ENCODE measurements around the gene TNFRSF1A. TPM values are rescaled to one million over a fixed set of nuclear protein-coding genes. Genes with fewer than 3 reads are reported as not detected.

Gene TNFRSF1A
- total and polyA plus RNA-seq, 9 of the 15 experiments (the other 6 are each of a cell fraction or from before 2014, with no cell fraction given), result 0.76 to 43.5 (median 30.0) TPM

DNA sequence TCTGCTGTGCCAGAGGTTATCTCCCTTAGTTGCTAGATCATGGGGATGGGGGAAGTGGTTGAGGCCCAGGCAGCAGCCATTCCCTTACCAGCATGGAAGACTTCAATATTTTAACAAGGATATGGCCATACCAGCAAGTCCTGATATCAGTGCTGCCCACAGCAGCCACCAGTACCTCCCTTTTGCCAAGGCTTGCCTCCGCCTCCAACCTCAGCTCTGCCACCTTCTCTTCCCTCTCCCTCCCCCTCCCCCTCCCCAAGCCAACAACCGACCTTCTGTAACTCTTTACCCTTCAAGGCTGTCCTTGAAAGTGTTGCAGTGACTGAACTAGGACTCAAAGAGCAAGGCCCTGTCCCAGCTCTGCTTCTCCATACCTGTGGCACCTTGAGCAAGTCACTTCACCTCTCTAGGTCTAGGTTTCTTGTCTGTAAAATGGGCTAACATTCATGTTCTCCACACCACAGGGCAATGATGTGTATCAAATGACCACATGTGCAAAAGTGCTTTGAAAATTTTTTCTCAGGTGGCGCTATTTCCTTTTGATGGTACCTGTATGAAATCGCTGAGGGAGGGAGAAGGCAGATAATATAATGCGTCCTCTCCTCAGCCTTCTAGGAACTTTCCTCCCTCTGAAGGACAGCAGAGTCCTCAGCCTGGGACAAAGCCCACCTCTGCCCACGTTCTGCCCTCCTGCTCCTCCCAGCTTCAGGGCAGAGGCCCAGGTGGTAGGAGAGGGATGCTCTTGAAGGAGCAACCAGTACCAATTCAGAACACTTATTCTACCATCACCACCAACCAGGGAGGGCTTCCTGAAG lies 16.7 kb downstream of the TNFRSF1A start:
- TF ChIP-seq ZFP36 (IDR thresholded peaks at IDR 0.05; ENCODE audit: low read depth, low read length, partially characterized antibody) (peak; percentile 76), ZNF316 (IDR thresholded peaks at IDR 0.05) (no peak), TAF15 (IDR thresholded peaks at IDR 0.05; ENCODE audit: low read depth, low read length) (no peak), KDM1A (IDR thresholded peaks at IDR 0.05) (peak in 1 of 2 experiments; percentile 8; a peak in 1 of 4 replicates), PRMT5 (CRISPR knock-in tag; IDR thresholded peaks at IDR 0.05) (no peak), ZNF586 (CRISPR knock-in tag; conservative IDR thresholded peaks at IDR 0.05) (no peak), POLR2A (conservative IDR thresholded peaks at IDR 0.05) (0 out of 2 replicates have a peak, but pooled peaks have one; percentile 11)
- TF ChIP-seq, protein P1, sequence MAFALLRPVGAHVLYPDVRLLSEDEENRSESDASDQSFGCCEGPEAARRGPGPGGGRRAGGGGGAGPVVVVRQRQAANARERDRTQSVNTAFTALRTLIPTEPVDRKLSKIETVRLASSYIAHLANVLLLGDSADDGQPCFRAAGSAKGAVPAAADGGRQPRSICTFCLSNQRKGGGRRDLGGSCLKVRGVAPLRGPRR (CRISPR knock-in tag; IDR thresholded peaks at IDR 0.05), result no peak
- ChIA-PET CTCF (ENCODE audit: low intra/inter-chr PET ratio) (interaction anchor here (2.7 kb wide), 1 partner anchor 141 kb away, joined by 9 read pairs; no protein-coding TSS in a partner anchor), POLR2A (interaction anchor here (0.7 to 3.3 kb wide), 4 partner anchors 12 to 22 kb away, joined by 3 to 38 read pairs (median 4); partner anchors contain the start of gene TNFRSF1A)
- BruUV-seq (replicated peaks), result no TSS peak
- ATAC-seq, result no peak
- in situ Hi-C loops (cut with MboI), result no loop called here
- no peak overlapping the region for H3K27ac ChIP-seq (ENCODE audit: extremely low read depth, low read depth, low read length)
- H3K9me1 ChIP-seq (ENCODE audit: control insufficient read depth, insufficient read depth, low read length), result no peaks in the 10 kb centered on the region
- H3K4me3 ChIP-seq, result no peak overlapping the region
- no peaks in the 10 kb centered on the region for H3K27me3 ChIP-seq (ENCODE audit: control insufficient read depth in 2 of 2, insufficient read depth in 2 of 2, low read length in 2 of 2)
- intact Hi-C loops (cut with micrococcal nuclease), result loop anchor here (5.0 to 10.0 kb wide), 2 partner anchors 97 to 210 kb away; partner anchors contain the start of gene GAPDH
- no peaks in the 10 kb centered on the region for H4K20me1 ChIP-seq (replicated peaks; ENCODE audit: control insufficient read depth, insufficient read depth, low read length)
- no peak for FAIRE-seq
- H3K36me3 ChIP-seq (ENCODE audit: control insufficient read depth, insufficient read depth, low read length), result peaks cover 15% of the 10 kb centered on the region; the same call in 1 of the 3 replicates
- H3K79me2 ChIP-seq (ENCODE audit: control insufficient read depth, insufficient read depth, low read length), result no peaks in the 10 kb centered on the region
- H3K9ac ChIP-seq (ENCODE audit: insufficient read depth in 1 of 2, low read depth in 2 of 2, low read length in 2 of 2), result no peak overlapping the region
- WGBS (ENCODE audit: insufficient coverage, low coverage, missing lambda C conversion rate), result 57% methylated on average over 4 of the region's 6 CpGs
- H3K9me3 ChIP-seq (replicated peaks; ENCODE audit: control insufficient read depth, insufficient read depth, low read depth, low read length), result no peaks in the 10 kb centered on the region
- no peak for DNase-seq (ENCODE audit: extremely low read depth in 1 of 4, low spot score in 3 of 4)
- peaks cover 16 to 19% of the 10 kb centered on the region in 2 experiments; a peak in 4 of 5 replicates for H3K4me1 ChIP-seq (replicated peaks in 1 of 2; ENCODE audit: control insufficient read depth in 2 of 2, insufficient read depth in 2 of 2, low read length in 2 of 2)
- H3K4me2 ChIP-seq (ENCODE audit: insufficient read depth, low read length), result no peak overlapping the region
- no peak overlapping the region for H2AFZ ChIP-seq (ENCODE audit: low read depth, low read length)

All from K562 (cell line).